IMR-90 (cell line): Measurements from ENCODE around the gene PRTFDC1. TPM values are rescaled to one million over a fixed set of nuclear protein-coding genes. Genes with fewer than 3 reads are reported as not detected.

Experiments
- ATAC-seq: fragments of 200-7000 bp; cut with Tn5 transposase; 2 replicates; pipeline ENCODE4 v1.9.1; 2020; ENCODE audit warnings: low read depth, mild to moderate bottlenecking, moderate library complexity
- BruUV-seq: library from RNA; stranded (reverse); fragments of 400-500 nt; replicated peaks from 2 replicates; lab custom pipeline; 2021; lab: Mats Ljungman, UMichigan
- CTCF ChIA-PET: fragments of 300-600 bp; formaldehyde crosslinking; extraction: SDS; loops from one replicate; lab custom pipeline; 2021; ENCODE audit warnings: antibody characterized with exemption; lab: Yijun Ruan, JAX
- POLR2A ChIA-PET: fragments of 300-600 bp; sonication (Branson Sonifier 250); formaldehyde crosslinking; loops from one replicate; lab custom pipeline; 2022; ENCODE audit warnings: antibody characterized with exemption; ENCODE audit not compliant: unreplicated experiment; lab: Charles Lee
- DNase-seq: peaks from one replicate; pipeline ENCODE4 v3.0.0; 2013
- H2AFZ ChIP-seq: replicated peaks from 2 replicates; pipeline ENCODE3; 2013; ENCODE audit warnings: low read length, mild to moderate bottlenecking; ENCODE audit not compliant: poor library complexity
- H2AK5ac ChIP-seq: 2 replicates; pipeline ENCODE4 v1.6.1; 2013; ENCODE audit warnings: low read depth, low read length, inconsistent platforms
- H2AK9ac ChIP-seq: replicated peaks from 2 replicates; pipeline ENCODE3; 2013; ENCODE audit warnings: mild to moderate bottlenecking, low read depth, low read length, moderate library complexity; ENCODE audit not compliant: poor library complexity
- H2BK120ac ChIP-seq: 2 replicates; pipeline ENCODE4 v1.6.1; 2013; ENCODE audit warnings: low read depth, low read length, inconsistent platforms
- H2BK15ac ChIP-seq: 3 replicates; pipeline ENCODE4 v1.6.1; 2013; ENCODE audit warnings: low read depth, low read length, inconsistent platforms
- H2BK20ac ChIP-seq: 2 replicates; pipeline ENCODE4 v1.6.1; 2013; ENCODE audit warnings: low read depth, mild to moderate bottlenecking, inconsistent platforms, low read length, moderate library complexity
- H2BK5ac ChIP-seq: 2 replicates; pipeline ENCODE4 v1.6.1; 2013; ENCODE audit warnings: mild to moderate bottlenecking, low read depth, low read length, inconsistent platforms; ENCODE audit not compliant: poor library complexity, severe bottlenecking
- H3K14ac ChIP-seq: replicated peaks from 2 replicates; pipeline ENCODE4 v1.6.1; 2013; ENCODE audit warnings: low read depth, low read length, inconsistent platforms
- H3K18ac ChIP-seq: 2 replicates; pipeline ENCODE4 v1.6.1; 2013; ENCODE audit warnings: low read depth, low read length, control low read depth
- H3K23ac ChIP-seq: 2 replicates; pipeline ENCODE4 v1.6.1; 2013; ENCODE audit warnings: low read depth, low read length, inconsistent platforms
- H3K27ac ChIP-seq: 2 replicates; pipeline ENCODE4 v1.5.1; 2013; ENCODE audit warnings: mild to moderate bottlenecking, control low read depth, low read length; ENCODE audit not compliant: insufficient read depth
- H3K27me3 ChIP-seq: 2 replicates; pipeline ENCODE4 v1.6.1; 2013; ENCODE audit warnings: low read length; ENCODE audit not compliant: control insufficient read depth, insufficient read depth
- H3K36me3 ChIP-seq: 2 replicates; pipeline ENCODE4 v1.6.1; 2013; ENCODE audit warnings: low read length, mixed read lengths; ENCODE audit not compliant: control insufficient read depth, insufficient read depth
- H3K4ac ChIP-seq: 2 replicates; pipeline ENCODE4 v1.6.1; 2013; ENCODE audit warnings: low read depth, low read length, inconsistent platforms
- H3K4me1 ChIP-seq: 2 replicates; pipeline ENCODE4 v1.6.1; 2013; ENCODE audit warnings: low read length, mixed read lengths; ENCODE audit not compliant: control insufficient read depth, insufficient read depth
- H3K4me2 ChIP-seq: 2 replicates; pipeline ENCODE4 v1.6.1; 2013; ENCODE audit warnings: low read depth, mild to moderate bottlenecking, control low read depth, low read length, moderate library complexity
- H3K4me3 ChIP-seq: 2 replicates; pipeline ENCODE4 v1.5.1; 2013; ENCODE audit warnings: low read depth, mild to moderate bottlenecking, control low read depth, low read length, moderate library complexity; ENCODE audit not compliant: insufficient read depth
- H3K56ac ChIP-seq: 2 replicates; pipeline ENCODE4 v1.6.1; 2013; ENCODE audit warnings: low read length, inconsistent platforms; ENCODE audit not compliant: insufficient read depth; ENCODE audit errors: extremely low read depth
- H3K79me1 ChIP-seq, 2 experiments: 2 replicates each; pipeline ENCODE4 v1.6.1; 2013; ENCODE audit warnings: low read length in 2 of 2, inconsistent platforms in 1 of 2, low read depth in 1 of 2
- H3K9ac ChIP-seq: 2 replicates; pipeline ENCODE4 v1.6.1; 2013; ENCODE audit warnings: low read depth, low read length, control low read depth
- H3K9me1 ChIP-seq: 2 replicates; pipeline ENCODE4 v1.6.1; 2013; ENCODE audit warnings: low read length, inconsistent platforms; ENCODE audit not compliant: insufficient read depth
- H3K9me3 ChIP-seq: 2 replicates; pipeline ENCODE4 v1.6.1; 2013; ENCODE audit warnings: low read length; ENCODE audit not compliant: control insufficient read depth, insufficient read depth
- H4K20me1 ChIP-seq: 2 replicates; pipeline ENCODE4 v1.6.1; 2013; ENCODE audit warnings: low read length, inconsistent platforms; ENCODE audit not compliant: insufficient read depth
- H4K5ac ChIP-seq: 2 replicates; pipeline ENCODE4 v1.6.1; 2013; ENCODE audit warnings: mild to moderate bottlenecking, low read depth, low read length, control low read depth
- H4K8ac ChIP-seq, 2 experiments: 2 replicates each; pipeline ENCODE4 v1.6.1; 2013; ENCODE audit warnings: low read depth in 2 of 2, low read length in 2 of 2, control low read depth in 1 of 2, inconsistent platforms in 1 of 2
- H4K91ac ChIP-seq: 2 replicates; pipeline ENCODE4 v1.6.1; 2013; ENCODE audit warnings: low read depth, low read length, inconsistent platforms; ENCODE audit not compliant: insufficient read depth
- RFX5 ChIP-seq: IDR thresholded peaks from 2 replicates; pipeline ENCODE4 v1.8.0; 2012; ENCODE audit warnings: low read depth, mild to moderate bottlenecking, low read length, moderate library complexity
- WGBS, 2 experiments: methylation state at CpG; one replicate each; pipeline versions ENCODE4 v1.1.5 to v1.1.7; 2013; ENCODE audit warnings: missing lambda C conversion rate in 2 of 2; ENCODE audit not compliant: insufficient read length in 1 of 2; ENCODE audit errors: extremely low coverage in 2 of 2; 5-methylcytosine and 5-hydroxymethylcytosine counted together
- dilution Hi-C: fragments of 300-500 bp; cut with HindIII; formaldehyde crosslinking; loops from one replicate; pipeline ENCODE4 v1.14.3; 2018; ENCODE audit warnings: low sequenced_read_pairs; ENCODE audit not compliant: unreplicated experiment
- in situ Hi-C: fragments of 300-500 bp; cut with MboI; formaldehyde crosslinking; loops from 3 replicates; pipeline ENCODE4 v1.14.3; 2019; ENCODE audit warnings: low sequenced_read_pairs, inconsistent platforms, mixed read lengths
- intact Hi-C: fragments of 100-400 bp; cut with micrococcal nuclease; formaldehyde crosslinking; loops from 2 replicates; pipeline ENCODE4 v1.10.0; 2022
- polyA plus RNA-seq, 3 experiments: library from polyadenylated mRNA; depleted of rRNA; stranded (reverse); fragments of >200 nt; gene quantifications; 2 replicates each; pipeline ENCODE4 v1.2.3, GENCODE V29; 2012; ENCODE audit warnings: low replicate concordance in 1 of 3
- total RNA-seq: library from RNA; depleted of rRNA; stranded (reverse); fragments of >200 nt; gene quantifications from 2 replicates; pipeline ENCODE4 v1.2.3, GENCODE V29; 2012

PRTFDC1 gene
- total and polyA plus RNA-seq, 2 of the 4 experiments (the other 2 are of a cell fraction) = 12.3 to 17.9 TPM

- Histone ChIP-seq H3K9ac (no peak overlapping the region), H2AK9ac (no peak overlapping the region), H2BK5ac (no peak overlapping the region), H4K8ac (no peak overlapping the region), H3K27me3 (no peaks in the 10 kb centered on the region), H3K4ac (no peak overlapping the region), H4K91ac (no peak overlapping the region), H3K9me3 (no peaks in the 10 kb centered on the region), H3K14ac (no peak overlapping the region), H3K79me1 (no peaks in the 10 kb centered on the region), H3K23ac (no peak overlapping the region), H3K27ac (no peak overlapping the region), H3K4me1 (no peaks in the 10 kb centered on the region; the same call in 1 of the 2 replicates), H3K4me3 (no peak overlapping the region), H2BK120ac (no peak overlapping the region), H2AFZ (no peak overlapping the region), H3K56ac (no peak overlapping the region), H3K4me2 (no peak overlapping the region), H3K9me1 (no peaks in the 10 kb centered on the region), H4K20me1 (no peaks in the 10 kb centered on the region), H2BK20ac (no peak overlapping the region), H2AK5ac (no peak overlapping the region), H3K36me3 (no peaks in the 10 kb centered on the region), H4K5ac (no peak overlapping the region), H2BK15ac (no peak overlapping the region), H3K18ac (no peak overlapping the region)
- no peak for ATAC-seq
- no TSS peak for BruUV-seq
- no peak for TF ChIP-seq RFX5
- no CpG with 5 or more reads among the region's 13 CpGs for WGBS, 2 experiments
- peak; percentile 13 for DNase-seq
- ChIA-PET POLR2A (interaction anchor here (0.5 to 0.7 kb wide), 2 partner anchors 26 to 125 kb away, joined by 4 to 10 read pairs; no protein-coding TSS in a partner anchor), CTCF (interaction anchor here (0.6 to 0.8 kb wide), 2 partner anchors 20 to 34 kb away, joined by 3 to 11 read pairs; no protein-coding TSS in a partner anchor)
- in situ Hi-C loops = no loop called here
- dilution Hi-C loops = no loop called here
- intact Hi-C loops = no loop called here
Observed at GRCh38 chr10:24847112-24848070, 105.0 kb downstream of the PRTFDC1 start.
